ENCODE measurements around the gene RFX3.

DNA sequence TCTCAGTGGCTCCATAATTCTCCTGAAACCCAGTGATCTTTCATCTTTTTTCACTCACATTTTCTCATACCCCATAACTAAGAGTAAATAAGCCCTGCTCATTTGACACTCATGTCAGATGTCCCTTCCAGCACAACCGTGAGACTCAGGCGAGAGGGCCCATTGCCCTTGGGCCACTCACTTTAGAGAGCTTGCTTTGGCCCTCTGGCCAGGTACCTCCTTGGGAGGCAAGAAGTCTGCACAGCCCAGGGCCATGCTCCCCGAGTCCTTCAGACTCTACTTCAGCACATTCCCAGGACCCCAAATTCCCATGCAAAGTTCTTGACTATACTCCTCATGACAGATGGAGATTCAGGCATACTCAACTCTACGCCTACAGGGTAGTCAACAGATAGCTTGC lies 33.6 kb downstream of the RFX3 start:
- TF ChIP-seq ZSCAN31 (CRISPR knock-in tag; IDR thresholded peaks at IDR 0.05; ENCODE audit: low read depth), result no peak
- no peak for TF ChIP-seq NBN (conservative IDR thresholded peaks at IDR 0.05)
- TF ChIP-seq EZH2 (conservative IDR thresholded peaks at IDR 0.05; ENCODE audit: low read depth, low read length), result no peak
- TF ChIP-seq, protein P1, sequence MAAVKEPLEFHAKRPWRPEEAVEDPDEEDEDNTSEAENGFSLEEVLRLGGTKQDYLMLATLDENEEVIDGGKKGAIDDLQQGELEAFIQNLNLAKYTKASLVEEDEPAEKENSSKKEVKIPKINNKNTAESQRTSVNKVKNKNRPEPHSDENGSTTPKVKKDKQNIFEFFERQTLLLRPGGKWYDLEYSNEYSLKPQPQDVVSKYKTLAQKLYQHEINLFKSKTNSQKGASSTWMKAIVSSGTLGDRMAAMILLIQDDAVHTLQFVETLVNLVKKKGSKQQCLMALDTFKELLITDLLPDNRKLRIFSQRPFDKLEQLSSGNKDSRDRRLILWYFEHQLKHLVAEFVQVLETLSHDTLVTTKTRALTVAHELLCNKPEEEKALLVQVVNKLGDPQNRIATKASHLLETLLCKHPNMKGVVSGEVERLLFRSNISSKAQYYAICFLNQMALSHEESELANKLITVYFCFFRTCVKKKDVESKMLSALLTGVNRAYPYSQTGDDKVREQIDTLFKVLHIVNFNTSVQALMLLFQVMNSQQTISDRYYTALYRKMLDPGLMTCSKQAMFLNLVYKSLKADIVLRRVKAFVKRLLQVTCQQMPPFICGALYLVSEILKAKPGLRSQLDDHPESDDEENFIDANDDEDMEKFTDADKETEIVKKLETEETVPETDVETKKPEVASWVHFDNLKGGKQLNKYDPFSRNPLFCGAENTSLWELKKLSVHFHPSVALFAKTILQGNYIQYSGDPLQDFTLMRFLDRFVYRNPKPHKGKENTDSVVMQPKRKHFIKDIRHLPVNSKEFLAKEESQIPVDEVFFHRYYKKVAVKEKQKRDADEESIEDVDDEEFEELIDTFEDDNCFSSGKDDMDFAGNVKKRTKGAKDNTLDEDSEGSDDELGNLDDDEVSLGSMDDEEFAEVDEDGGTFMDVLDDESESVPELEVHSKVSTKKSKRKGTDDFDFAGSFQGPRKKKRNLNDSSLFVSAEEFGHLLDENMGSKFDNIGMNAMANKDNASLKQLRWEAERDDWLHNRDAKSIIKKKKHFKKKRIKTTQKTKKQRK (IDR thresholded peaks at IDR 0.05; ENCODE audit: low read length), result no peak
- TF ChIP-seq, protein P2, sequence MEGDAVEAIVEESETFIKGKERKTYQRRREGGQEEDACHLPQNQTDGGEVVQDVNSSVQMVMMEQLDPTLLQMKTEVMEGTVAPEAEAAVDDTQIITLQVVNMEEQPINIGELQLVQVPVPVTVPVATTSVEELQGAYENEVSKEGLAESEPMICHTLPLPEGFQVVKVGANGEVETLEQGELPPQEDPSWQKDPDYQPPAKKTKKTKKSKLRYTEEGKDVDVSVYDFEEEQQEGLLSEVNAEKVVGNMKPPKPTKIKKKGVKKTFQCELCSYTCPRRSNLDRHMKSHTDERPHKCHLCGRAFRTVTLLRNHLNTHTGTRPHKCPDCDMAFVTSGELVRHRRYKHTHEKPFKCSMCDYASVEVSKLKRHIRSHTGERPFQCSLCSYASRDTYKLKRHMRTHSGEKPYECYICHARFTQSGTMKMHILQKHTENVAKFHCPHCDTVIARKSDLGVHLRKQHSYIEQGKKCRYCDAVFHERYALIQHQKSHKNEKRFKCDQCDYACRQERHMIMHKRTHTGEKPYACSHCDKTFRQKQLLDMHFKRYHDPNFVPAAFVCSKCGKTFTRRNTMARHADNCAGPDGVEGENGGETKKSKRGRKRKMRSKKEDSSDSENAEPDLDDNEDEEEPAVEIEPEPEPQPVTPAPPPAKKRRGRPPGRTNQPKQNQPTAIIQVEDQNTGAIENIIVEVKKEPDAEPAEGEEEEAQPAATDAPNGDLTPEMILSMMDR (CRISPR knock-in tag; IDR thresholded peaks at IDR 0.05), result no peak

All from HepG2 (cell line).